IMR-90 (cell line): Measurements from ENCODE around the gene SELENOV. TPM values are rescaled to one million over a fixed set of nuclear protein-coding genes. Genes with fewer than 3 reads are reported as not detected.

Source experiments
- ATAC-seq: fragments of 200-7000 bp; cut with Tn5 transposase; 2 replicates; pipeline ENCODE4 v1.9.1; 2020; ENCODE audit warnings: low read depth, mild to moderate bottlenecking, moderate library complexity
- BruUV-seq: library from RNA; stranded (reverse); fragments of 400-500 nt; replicated peaks from 2 replicates; lab custom pipeline; 2021; lab: Mats Ljungman, UMichigan
- CTCF ChIA-PET: fragments of 300-600 bp; formaldehyde crosslinking; extraction: SDS; loops from one replicate; lab custom pipeline; 2021; ENCODE audit warnings: antibody characterized with exemption; lab: Yijun Ruan, JAX
- POLR2A ChIA-PET: fragments of 300-600 bp; sonication (Branson Sonifier 250); formaldehyde crosslinking; loops from one replicate; lab custom pipeline; 2022; ENCODE audit warnings: antibody characterized with exemption; ENCODE audit not compliant: unreplicated experiment; lab: Charles Lee
- DNase-seq: peaks from one replicate; pipeline ENCODE4 v3.0.0; 2013
- H2AFZ ChIP-seq: replicated peaks from 2 replicates; pipeline ENCODE3; 2013; ENCODE audit warnings: low read length, mild to moderate bottlenecking; ENCODE audit not compliant: poor library complexity
- H2AK5ac ChIP-seq: 2 replicates; pipeline ENCODE4 v1.6.1; 2013; ENCODE audit warnings: low read depth, low read length, inconsistent platforms
- H2AK9ac ChIP-seq: replicated peaks from 2 replicates; pipeline ENCODE3; 2013; ENCODE audit warnings: mild to moderate bottlenecking, low read depth, low read length, moderate library complexity; ENCODE audit not compliant: poor library complexity
- H2BK120ac ChIP-seq: 2 replicates; pipeline ENCODE4 v1.6.1; 2013; ENCODE audit warnings: low read depth, low read length, inconsistent platforms
- H2BK15ac ChIP-seq: 3 replicates; pipeline ENCODE4 v1.6.1; 2013; ENCODE audit warnings: low read depth, low read length, inconsistent platforms
- H2BK20ac ChIP-seq: 2 replicates; pipeline ENCODE4 v1.6.1; 2013; ENCODE audit warnings: low read depth, mild to moderate bottlenecking, inconsistent platforms, low read length, moderate library complexity
- H2BK5ac ChIP-seq: 2 replicates; pipeline ENCODE4 v1.6.1; 2013; ENCODE audit warnings: mild to moderate bottlenecking, low read depth, low read length, inconsistent platforms; ENCODE audit not compliant: poor library complexity, severe bottlenecking
- H3K14ac ChIP-seq: replicated peaks from 2 replicates; pipeline ENCODE4 v1.6.1; 2013; ENCODE audit warnings: low read depth, low read length, inconsistent platforms
- H3K18ac ChIP-seq: 2 replicates; pipeline ENCODE4 v1.6.1; 2013; ENCODE audit warnings: low read depth, low read length, control low read depth
- H3K23ac ChIP-seq: 2 replicates; pipeline ENCODE4 v1.6.1; 2013; ENCODE audit warnings: low read depth, low read length, inconsistent platforms
- H3K27ac ChIP-seq: 2 replicates; pipeline ENCODE4 v1.5.1; 2013; ENCODE audit warnings: mild to moderate bottlenecking, control low read depth, low read length; ENCODE audit not compliant: insufficient read depth
- H3K27me3 ChIP-seq: 2 replicates; pipeline ENCODE4 v1.6.1; 2013; ENCODE audit warnings: low read length; ENCODE audit not compliant: control insufficient read depth, insufficient read depth
- H3K36me3 ChIP-seq: 2 replicates; pipeline ENCODE4 v1.6.1; 2013; ENCODE audit warnings: low read length, mixed read lengths; ENCODE audit not compliant: control insufficient read depth, insufficient read depth
- H3K4ac ChIP-seq: 2 replicates; pipeline ENCODE4 v1.6.1; 2013; ENCODE audit warnings: low read depth, low read length, inconsistent platforms
- H3K4me1 ChIP-seq: 2 replicates; pipeline ENCODE4 v1.6.1; 2013; ENCODE audit warnings: low read length, mixed read lengths; ENCODE audit not compliant: control insufficient read depth, insufficient read depth
- H3K4me2 ChIP-seq: 2 replicates; pipeline ENCODE4 v1.6.1; 2013; ENCODE audit warnings: low read depth, mild to moderate bottlenecking, control low read depth, low read length, moderate library complexity
- H3K4me3 ChIP-seq: 2 replicates; pipeline ENCODE4 v1.5.1; 2013; ENCODE audit warnings: low read depth, mild to moderate bottlenecking, control low read depth, low read length, moderate library complexity; ENCODE audit not compliant: insufficient read depth
- H3K56ac ChIP-seq: 2 replicates; pipeline ENCODE4 v1.6.1; 2013; ENCODE audit warnings: low read length, inconsistent platforms; ENCODE audit not compliant: insufficient read depth; ENCODE audit errors: extremely low read depth
- H3K79me1 ChIP-seq, 2 experiments: 2 replicates each; pipeline ENCODE4 v1.6.1; 2013; ENCODE audit warnings: low read length in 2 of 2, inconsistent platforms in 1 of 2, low read depth in 1 of 2
- H3K9ac ChIP-seq: 2 replicates; pipeline ENCODE4 v1.6.1; 2013; ENCODE audit warnings: low read depth, low read length, control low read depth
- H3K9me1 ChIP-seq: 2 replicates; pipeline ENCODE4 v1.6.1; 2013; ENCODE audit warnings: low read length, inconsistent platforms; ENCODE audit not compliant: insufficient read depth
- H3K9me3 ChIP-seq: 2 replicates; pipeline ENCODE4 v1.6.1; 2013; ENCODE audit warnings: low read length; ENCODE audit not compliant: control insufficient read depth, insufficient read depth
- H4K20me1 ChIP-seq: 2 replicates; pipeline ENCODE4 v1.6.1; 2013; ENCODE audit warnings: low read length, inconsistent platforms; ENCODE audit not compliant: insufficient read depth
- H4K5ac ChIP-seq: 2 replicates; pipeline ENCODE4 v1.6.1; 2013; ENCODE audit warnings: mild to moderate bottlenecking, low read depth, low read length, control low read depth
- H4K8ac ChIP-seq, 2 experiments: 2 replicates each; pipeline ENCODE4 v1.6.1; 2013; ENCODE audit warnings: low read depth in 2 of 2, low read length in 2 of 2, control low read depth in 1 of 2, inconsistent platforms in 1 of 2
- H4K91ac ChIP-seq: 2 replicates; pipeline ENCODE4 v1.6.1; 2013; ENCODE audit warnings: low read depth, low read length, inconsistent platforms; ENCODE audit not compliant: insufficient read depth
- MXI1 ChIP-seq: IDR thresholded peaks from 2 replicates; pipeline ENCODE4 v1.6.1; 2012; ENCODE audit warnings: low read depth, mild to moderate bottlenecking, low read length, moderate library complexity, borderline replicate concordance
- POLR2A ChIP-seq: IDR thresholded peaks from 2 replicates; pipeline ENCODE4 v1.6.1; 2012; ENCODE audit warnings: mild to moderate bottlenecking, low read depth, low read length
- WGBS, 2 experiments: methylation state at CpG; one replicate each; pipeline versions ENCODE4 v1.1.5 to v1.1.7; 2013; ENCODE audit warnings: missing lambda C conversion rate in 2 of 2; ENCODE audit not compliant: insufficient read length in 1 of 2; ENCODE audit errors: extremely low coverage in 2 of 2; 5-methylcytosine and 5-hydroxymethylcytosine counted together
- dilution Hi-C: fragments of 300-500 bp; cut with HindIII; formaldehyde crosslinking; loops from one replicate; pipeline ENCODE4 v1.14.3; 2018; ENCODE audit warnings: low sequenced_read_pairs; ENCODE audit not compliant: unreplicated experiment
- in situ Hi-C: fragments of 300-500 bp; cut with MboI; formaldehyde crosslinking; loops from 3 replicates; pipeline ENCODE4 v1.14.3; 2019; ENCODE audit warnings: low sequenced_read_pairs, inconsistent platforms, mixed read lengths
- intact Hi-C: fragments of 100-400 bp; cut with micrococcal nuclease; formaldehyde crosslinking; loops from 2 replicates; pipeline ENCODE4 v1.10.0; 2022
- polyA plus RNA-seq, 3 experiments: library from polyadenylated mRNA; depleted of rRNA; stranded (reverse); fragments of >200 nt; gene quantifications; 2 replicates each; pipeline ENCODE4 v1.2.3, GENCODE V29; 2012; ENCODE audit warnings: low replicate concordance in 1 of 3
- total RNA-seq: library from RNA; depleted of rRNA; stranded (reverse); fragments of >200 nt; gene quantifications from 2 replicates; pipeline ENCODE4 v1.2.3, GENCODE V29; 2012

Gene SELENOV
- total and polyA plus RNA-seq, 2 of the 4 experiments (the other 2 are of a cell fraction): not detected

GRCh38 chr19:39518458-39518857, 3.5 kb downstream of the SELENOV start:
- BruUV-seq: no TSS peak
- Histone ChIP-seq H3K4me3 (no peak overlapping the region), H2BK120ac (no peak overlapping the region), H2AK9ac (no peak overlapping the region), H3K9me3 (peaks cover 9% of the 10 kb centered on the region), H3K27ac (no peak overlapping the region), H2BK20ac (no peak overlapping the region), H3K9ac (no peak overlapping the region), H2AFZ (no peak overlapping the region), H4K5ac (no peak overlapping the region), H3K23ac (no peak overlapping the region), H4K91ac (no peak overlapping the region), H4K20me1 (no peaks in the 10 kb centered on the region), H3K79me1 (no peaks in the 10 kb centered on the region), H2BK5ac (no peak overlapping the region), H2BK15ac (no peak overlapping the region), H3K4ac (no peak overlapping the region), H3K4me1 (peaks cover 6% of the 10 kb centered on the region; the same call in 1 of the 2 replicates), H3K56ac (no peak overlapping the region), H3K4me2 (no peak overlapping the region), H3K18ac (no peak overlapping the region), H3K36me3 (no peaks in the 10 kb centered on the region), H3K27me3 (peaks cover 49% of the 10 kb centered on the region), H4K8ac (no peak overlapping the region), H3K9me1 (no peaks in the 10 kb centered on the region), H3K14ac (no peak overlapping the region), H2AK5ac (no peak overlapping the region)
- dilution Hi-C loops: no loop called here
- in situ Hi-C loops: no loop called here
- ChIA-PET CTCF (interaction anchor here (0.9 kb wide), 1 partner anchor 14 kb away, joined by 4 read pairs; no protein-coding TSS in a partner anchor), POLR2A (no interaction called here)
- intact Hi-C loops: no loop called here
- TF ChIP-seq MXI1 (no peak), POLR2A (no peak)
- DNase-seq (no peak), ATAC-seq (no peak)
- no CpG with 5 or more reads among the region's 5 CpGs for WGBS, 2 experiments
